Activated B cell treated with CpG ODN at 0.5 μM for 24 hours (primary cell): ENCODE measurements around the gene PSD4. TPM values are rescaled to one million over a fixed set of nuclear protein-coding genes. Genes with fewer than 3 reads are reported as not detected.

Source experiments
- ATAC-seq: fragments of 200-7000 bp; cut with Tn5 transposase; one replicate; pipeline ENCODE4 v1.10.0; 2021; ENCODE audit warnings: low read depth, mild to moderate bottlenecking, moderate library complexity
- CTCF ChIA-PET: fragments of 350-600 bp; sonication (Branson Sonifier 250); formaldehyde crosslinking; loops from one replicate; lab custom pipeline; 2021; ENCODE audit warnings: antibody characterized with exemption; lab: Charles Lee
- POLR2A ChIA-PET: fragments of 350-600 bp; sonication (Branson Sonifier 250); formaldehyde crosslinking; loops from one replicate; lab custom pipeline; 2021; ENCODE audit warnings: antibody characterized with exemption; lab: Charles Lee
- DNase-seq: peaks from one replicate; pipeline ENCODE4 v3.0.0; 2022
- H3K27ac Mint-ChIP-seq: one replicate; pipeline ENCODE4 v1.8.0; 2020; ENCODE audit warnings: mixed read lengths
- H3K27me3 Mint-ChIP-seq: one replicate; pipeline ENCODE4 v1.8.0; 2021; ENCODE audit warnings: mixed read lengths
- H3K36me3 Mint-ChIP-seq: one replicate; pipeline ENCODE4 v1.8.0; 2021; ENCODE audit warnings: low read depth, mixed read lengths
- H3K4me1 Mint-ChIP-seq: one replicate; pipeline ENCODE4 v1.8.0; 2021; ENCODE audit warnings: mixed read lengths
- H3K4me3 Mint-ChIP-seq: one replicate; pipeline ENCODE4 v1.8.0; 2020; ENCODE audit warnings: mild to moderate bottlenecking, mixed read lengths
- H3K9me3 Mint-ChIP-seq: one replicate; pipeline ENCODE4 v1.8.0; 2020; ENCODE audit warnings: mixed read lengths
- intact Hi-C: fragments of 100-400 bp; cut with micrococcal nuclease; formaldehyde crosslinking; loops from one replicate; pipeline ENCODE4 v1.15.1; 2024
- total RNA-seq: library from RNA; stranded (reverse); gene quantifications from 2 replicates; pipeline ENCODE4 v1.2.3, GENCODE V29; 2022
- TF ChIP-seq, protein P1 (sequence below): fragments of 200-600 bp; IDR thresholded peaks from one replicate; pipeline ENCODE4 v1.8.0; 2022; ENCODE audit warnings: antibody characterized with exemption, mild to moderate bottlenecking

The PSD4 gene
- total RNA-seq, 1 donor from 2014 or later, result 182 TPM

DNA sequence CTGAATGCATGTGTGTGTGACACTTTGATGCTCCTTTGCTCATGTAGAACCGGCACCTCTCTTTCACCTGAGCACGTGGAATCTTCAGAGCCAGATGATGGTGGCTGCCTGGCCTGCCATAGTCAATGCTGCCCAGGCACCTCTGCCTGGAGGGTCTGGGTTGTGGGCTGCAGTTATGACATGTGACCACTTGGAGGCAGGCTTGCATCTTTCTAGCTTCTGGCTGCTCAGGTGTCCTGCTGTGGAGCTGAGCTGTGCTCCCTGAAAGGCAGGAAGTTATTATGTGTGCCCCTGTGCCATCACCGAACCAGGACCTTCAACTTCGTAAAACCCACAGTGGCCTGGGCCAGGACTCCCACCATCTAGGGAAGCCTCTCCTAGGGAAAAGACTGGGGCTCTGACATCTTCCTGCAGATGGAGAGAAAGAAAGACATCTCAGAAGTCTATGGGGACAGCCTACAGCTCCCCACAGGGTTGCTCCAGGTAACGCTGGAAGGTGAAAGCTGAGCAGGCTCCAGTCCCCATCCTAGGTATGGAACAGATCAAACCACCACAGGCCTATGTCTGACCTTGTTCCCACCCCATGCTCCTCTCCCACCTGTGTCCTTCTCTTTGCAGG, 30.2 kb downstream of the PSD4 start:
- H3K4me3 Mint-ChIP-seq, result no peak overlapping the region

GRCh38 chr2:113206251-113206650, 32.5 kb downstream of the PSD4 start:
- no peaks in the 10 kb centered on the region for H3K27me3 Mint-ChIP-seq
- intact Hi-C loops, result loop anchor here (10.0 kb wide), 1 partner anchor 239 kb away; no protein-coding TSS in a partner anchor
- POLR2A ChIA-PET, result no interaction called here
- TF ChIP-seq, protein P1, sequence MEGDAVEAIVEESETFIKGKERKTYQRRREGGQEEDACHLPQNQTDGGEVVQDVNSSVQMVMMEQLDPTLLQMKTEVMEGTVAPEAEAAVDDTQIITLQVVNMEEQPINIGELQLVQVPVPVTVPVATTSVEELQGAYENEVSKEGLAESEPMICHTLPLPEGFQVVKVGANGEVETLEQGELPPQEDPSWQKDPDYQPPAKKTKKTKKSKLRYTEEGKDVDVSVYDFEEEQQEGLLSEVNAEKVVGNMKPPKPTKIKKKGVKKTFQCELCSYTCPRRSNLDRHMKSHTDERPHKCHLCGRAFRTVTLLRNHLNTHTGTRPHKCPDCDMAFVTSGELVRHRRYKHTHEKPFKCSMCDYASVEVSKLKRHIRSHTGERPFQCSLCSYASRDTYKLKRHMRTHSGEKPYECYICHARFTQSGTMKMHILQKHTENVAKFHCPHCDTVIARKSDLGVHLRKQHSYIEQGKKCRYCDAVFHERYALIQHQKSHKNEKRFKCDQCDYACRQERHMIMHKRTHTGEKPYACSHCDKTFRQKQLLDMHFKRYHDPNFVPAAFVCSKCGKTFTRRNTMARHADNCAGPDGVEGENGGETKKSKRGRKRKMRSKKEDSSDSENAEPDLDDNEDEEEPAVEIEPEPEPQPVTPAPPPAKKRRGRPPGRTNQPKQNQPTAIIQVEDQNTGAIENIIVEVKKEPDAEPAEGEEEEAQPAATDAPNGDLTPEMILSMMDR, result no peak
- no peak overlapping the region for H3K4me3 Mint-ChIP-seq
- H3K36me3 Mint-ChIP-seq, result peaks cover 18% of the 10 kb centered on the region
- CTCF ChIA-PET, result interaction anchor here (1.1 to 17.7 kb wide), 2 partner anchors 43 to 69 kb away, joined by 4 to 319 read pairs; no protein-coding TSS in a partner anchor
- H3K4me1 Mint-ChIP-seq, result peaks cover 13% of the 10 kb centered on the region
- DNase-seq, result no peak
- ATAC-seq, result no peak
- no peaks in the 10 kb centered on the region for H3K9me3 Mint-ChIP-seq
- peak overlapping the region; percentile 19 for H3K27ac Mint-ChIP-seq

More for the DNA sequence above, 30.2 kb downstream of the PSD4 start:
- DNase-seq (peak; percentile 54), ATAC-seq (peak; percentile 78)
- Mint-ChIP-seq H3K9me3 (no peaks in the 10 kb centered on the region), H3K4me1 (peaks cover 16% of the 10 kb centered on the region), H3K36me3 (peaks cover 36% of the 10 kb centered on the region), H3K27me3 (no peaks in the 10 kb centered on the region), H3K27ac (peak overlapping the region; percentile 74)
- intact Hi-C loops, result loop anchor here (1.0 to 10.0 kb wide), 4 partner anchors 45 to 241 kb away; no protein-coding TSS in a partner anchor
- CTCF ChIA-PET, result interaction anchor here (0.8 to 17.7 kb wide), 21 partner anchors 8 to 236 kb away, joined by 3 to 319 read pairs (median 4); partner anchors contain the start of gene PSD4
- TF ChIP-seq, protein P1, result peak; percentile 27
- POLR2A ChIA-PET, result interaction anchor here (0.6 to 1.9 kb wide), 9 partner anchors 30 to 237 kb away, joined by 3 to 7 read pairs (median 3); partner anchors contain the start of gene PSD4

- Mint-ChIP-seq H3K36me3 (peaks cover 11% of the 10 kb centered on the region), H3K4me1 (peaks cover 13% of the 10 kb centered on the region), H3K4me3 (no peak overlapping the region), H3K27me3 (peaks cover under 1% of the 10 kb centered on the region), H3K9me3 (no peaks in the 10 kb centered on the region), H3K27ac (no peak overlapping the region)
- DNase-seq, result no peak
- ChIA-PET CTCF (interaction anchor here (17.7 kb wide), 1 partner anchor 69 kb away, joined by 319 read pairs; no protein-coding TSS in a partner anchor), POLR2A (no interaction called here)
- TF ChIP-seq, protein P1, result no peak
- intact Hi-C loops, result loop anchor here (10.0 kb wide), 1 partner anchor 238 kb away; no protein-coding TSS in a partner anchor
- ATAC-seq, result no peak
Observed at GRCh38 chr2:113207021-113207420, 33.2 kb downstream of the PSD4 start.

DNA sequence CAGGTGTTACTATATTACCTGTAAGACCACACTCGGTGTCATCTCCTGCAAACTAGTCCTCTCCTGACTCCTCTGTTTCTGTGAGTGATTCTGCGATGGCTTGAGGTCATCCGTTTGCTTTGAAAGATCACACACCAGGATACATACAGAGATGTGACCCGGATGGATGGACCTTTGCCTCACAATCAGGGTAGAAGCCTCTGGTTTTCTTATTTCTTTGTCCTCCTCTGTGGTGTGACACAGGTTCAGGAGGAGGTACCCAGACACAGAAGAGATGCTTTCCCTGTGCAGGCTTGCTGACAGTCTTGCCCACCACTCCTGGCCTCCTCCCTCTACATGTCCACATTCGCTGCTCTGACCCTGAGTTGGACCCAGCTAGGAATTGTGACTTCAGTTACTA, 34.6 kb downstream of the PSD4 start:
- Mint-ChIP-seq H3K4me1 (peaks cover 13% of the 10 kb centered on the region), H3K27me3 (peaks cover 8% of the 10 kb centered on the region), H3K9me3 (no peaks in the 10 kb centered on the region), H3K4me3 (no peak overlapping the region), H3K27ac (no peak overlapping the region), H3K36me3 (peaks cover 2% of the 10 kb centered on the region)
- ATAC-seq (no peak), DNase-seq (no peak)
- ChIA-PET POLR2A (no interaction called here), CTCF (no interaction called here)
- intact Hi-C loops, result loop anchor here (10.0 kb wide), 1 partner anchor 236 kb away; no protein-coding TSS in a partner anchor
- TF ChIP-seq, protein P1, result no peak

DNA sequence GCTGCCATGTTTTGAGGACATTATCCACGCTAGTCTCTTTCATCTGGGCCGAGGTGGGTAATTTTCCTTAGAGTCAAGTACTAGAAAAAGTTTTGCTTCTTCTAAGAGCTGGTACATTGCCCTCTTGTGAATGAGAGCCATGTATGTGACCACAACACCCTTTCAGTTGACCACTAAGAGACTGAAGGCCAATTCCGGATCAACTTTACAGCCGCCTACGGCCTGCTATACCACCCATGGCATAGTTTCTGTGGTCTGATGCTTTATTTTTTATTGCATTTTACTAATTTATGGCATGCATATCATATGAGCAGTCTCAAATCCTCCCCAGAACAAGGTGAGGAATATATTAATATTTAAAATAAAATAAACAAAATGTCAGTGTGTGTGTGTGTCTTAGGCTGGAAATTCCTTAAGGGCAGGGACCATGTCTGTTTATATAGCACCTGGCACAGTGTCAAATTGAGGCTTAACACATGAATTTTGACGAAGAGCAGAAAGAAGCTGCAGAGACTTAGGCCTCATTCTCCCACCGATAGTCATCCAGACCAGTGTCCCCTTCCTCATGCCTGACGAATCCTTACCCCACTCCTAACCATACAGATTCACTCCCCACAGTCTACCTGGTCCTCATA, 35.4 kb downstream of the PSD4 start:
- H3K27me3 Mint-ChIP-seq, result peaks cover 10% of the 10 kb centered on the region
- TF ChIP-seq, protein P1, result no peak
- no peak overlapping the region for H3K4me3 Mint-ChIP-seq
- H3K27ac Mint-ChIP-seq, result no peak overlapping the region
- DNase-seq (no peak), ATAC-seq (no peak)
- intact Hi-C loops, result loop anchor here (10.0 kb wide), 1 partner anchor 236 kb away; no protein-coding TSS in a partner anchor
- H3K4me1 Mint-ChIP-seq, result peaks cover 9% of the 10 kb centered on the region
- ChIA-PET POLR2A (no interaction called here), CTCF (no interaction called here)
- no peaks in the 10 kb centered on the region for H3K36me3 Mint-ChIP-seq
- no peaks in the 10 kb centered on the region for H3K9me3 Mint-ChIP-seq
